NCI-H187 treated with DMSO at 0.1 percent for 48 hours (cell line): ENCODE results near the gene IL1RAP.

Experiments used
- DNase-seq: peaks from one replicate; lab custom pipeline; 2025; lab: John Stamatoyannopoulos, UW

The IL1RAP gene

GRCh38 chr3:190577225-190577624, 63.3 kb downstream of the IL1RAP start:
- no peak for DNase-seq

GRCh38 chr3:190579514-190580137, 65.7 kb downstream of the IL1RAP start:
- DNase-seq, result no peak

GRCh38 chr3:190580417-190580816, 66.5 kb downstream of the IL1RAP start:
- DNase-seq, result no peak

GRCh38 chr3:190581041-190581541, 67.2 kb downstream of the IL1RAP start:
- DNase-seq, result no peak

- no peak for DNase-seq
Observed at GRCh38 chr3:190582667-190583066, 68.8 kb downstream of the IL1RAP start.

- DNase-seq, result no peak
Observed at GRCh38 chr3:190585805-190586630, 72.1 kb downstream of the IL1RAP start.

GRCh38 chr3:190586631-190587011, 72.7 kb downstream of the IL1RAP start:
- no peak for DNase-seq

GRCh38 chr3:190588570-190588969, 74.7 kb downstream of the IL1RAP start:
- no peak for DNase-seq

- no peak for DNase-seq
Observed at GRCh38 chr3:190589326-190589725, 75.4 kb downstream of the IL1RAP start.

- peak; percentile 34 for DNase-seq
Observed at GRCh38 chr3:190591080-190591479, 77.2 kb downstream of the IL1RAP start.

GRCh38 chr3:190593075-190593474, 79.2 kb downstream of the IL1RAP start:
- DNase-seq, result no peak

GRCh38 chr3:190594171-190594570, 80.3 kb downstream of the IL1RAP start:
- DNase-seq, result no peak

- DNase-seq, result no peak
Observed at GRCh38 chr3:190595179-190595795, 81.4 kb downstream of the IL1RAP start.

GRCh38 chr3:190595807-190596206, 81.9 kb downstream of the IL1RAP start:
- DNase-seq, result no peak

- no peak for DNase-seq
Observed at GRCh38 chr3:190596349-190597285, 82.7 kb downstream of the IL1RAP start.

- no peak for DNase-seq
Observed at GRCh38 chr3:190597291-190597690, 83.4 kb downstream of the IL1RAP start.

- DNase-seq, result no peak
Observed at GRCh38 chr3:190601622-190602021, 87.7 kb downstream of the IL1RAP start.

GRCh38 chr3:190605385-190605784, 91.5 kb downstream of the IL1RAP start:
- DNase-seq, result no peak

- DNase-seq, result no peak
Observed at GRCh38 chr3:190606596-190606995, 92.7 kb downstream of the IL1RAP start.

GRCh38 chr3:190607021-190607420, 93.1 kb downstream of the IL1RAP start:
- DNase-seq, result no peak

GRCh38 chr3:190608850-190609589, 95.1 kb downstream of the IL1RAP start:
- DNase-seq, result no peak
